B cell (primary cell): ENCODE data around the gene ARHGAP23. TPM values are rescaled to one million over a fixed set of nuclear protein-coding genes. Genes with fewer than 3 reads are reported as not detected.

Experiments
- ATAC-seq: fragments of 200-7000 bp; cut with Tn5 transposase; one replicate; pipeline ENCODE4 v1.10.0; 2021; ENCODE audit warnings: low read depth, mild to moderate bottlenecking, moderate number of reproducible peaks, moderate library complexity
- CTCF ChIA-PET: fragments of 350-600 bp; sonication (Branson Sonifier 250); formaldehyde crosslinking; loops from one replicate; lab custom pipeline; 2021; ENCODE audit warnings: antibody characterized with exemption, inconsistent platforms; lab: Charles Lee
- POLR2A ChIA-PET: fragments of 350-600 bp; sonication (Branson Sonifier 250); formaldehyde crosslinking; loops from one replicate; lab custom pipeline; 2021; ENCODE audit warnings: antibody characterized with exemption; lab: Charles Lee
- DNase-seq: peaks from one replicate; pipeline ENCODE4 v3.0.0; 2013
- H2AFZ ChIP-seq: 2 replicates; pipeline ENCODE4 v1.6.1; 2012; ENCODE audit warnings: mild to moderate bottlenecking, low read depth, low read length; ENCODE audit not compliant: insufficient read depth, poor library complexity, severe bottlenecking
- H3K27ac ChIP-seq, 2 donors: 1 replicate in 1 of 2; 2 replicates in 1 of 2; pipeline ENCODE4 v1.5.1; 2012 to 2013; ENCODE audit warnings: low read length in 2 of 2, mild to moderate bottlenecking in 2 of 2, moderate library complexity in 1 of 2
- H3K27me3 ChIP-seq, 4 experiments: fragments of 200-600 bp in 1 of 4; sonication (generic) in 1 of 4; replicated peaks in 1 of 4; 1 replicate in 2 of 4; 2 replicates in 2 of 4; pipeline versions ENCODE4 v1.6.1 to v1.7.0; 2013 to 2016; ENCODE audit warnings: low read length in 3 of 4, mild to moderate bottlenecking in 2 of 4, mixed read lengths in 1 of 4, moderate library complexity in 1 of 4; ENCODE audit not compliant: insufficient read depth in 4 of 4, control insufficient read depth in 3 of 4; ENCODE audit errors: control extremely low read depth in 1 of 4
- H3K36me3 ChIP-seq, 2 experiments: replicated peaks in 1 of 2; 1 replicate in 1 of 2; 2 replicates in 1 of 2; pipeline versions ENCODE4 v1.6.1 to v1.7.1; 2013; ENCODE audit warnings: low read length in 1 of 2; ENCODE audit not compliant: insufficient read depth in 2 of 2, control insufficient read depth in 1 of 2; ENCODE audit errors: control extremely low read depth in 1 of 2, extremely low read depth in 1 of 2
- H3K4me1 ChIP-seq, 2 donors: fragments of 200-600 bp in 1 of 2; sonication (generic) in 1 of 2; 1 replicate in 1 of 2; 2 replicates in 1 of 2; pipeline versions ENCODE4 v1.5.1 to v1.6.1; 2013 to 2017; ENCODE audit warnings: low read length in 2 of 2; ENCODE audit not compliant: control insufficient read depth in 2 of 2, insufficient read depth in 2 of 2
- H3K4me2 ChIP-seq: replicated peaks from 2 replicates; pipeline ENCODE3; 2012; ENCODE audit warnings: mild to moderate bottlenecking, low read depth, low read length; ENCODE audit not compliant: poor library complexity, severe bottlenecking
- H3K4me3 ChIP-seq, 5 experiments: fragments of 200-600 bp in 1 of 5; sonication (generic) in 1 of 5; 1 replicate in 3 of 5; 2 replicates in 2 of 5; pipeline versions ENCODE4 v1.5.1 to v1.7.0; 2011 to 2016; ENCODE audit warnings: low read length in 4 of 5, mild to moderate bottlenecking in 4 of 5, low read depth in 2 of 5, control low read depth in 1 of 5, moderate library complexity in 1 of 5; ENCODE audit not compliant: insufficient read depth in 1 of 5; ENCODE audit errors: control extremely low read depth in 1 of 5, extremely low read depth in 1 of 5
- H3K79me2 ChIP-seq: fragments of 200-600 bp; sonication (generic); one replicate; pipeline ENCODE4 v1.6.0; 2016; ENCODE audit warnings: low read length; ENCODE audit not compliant: control insufficient read depth, insufficient read depth
- H3K9ac ChIP-seq: fragments of 200-600 bp; sonication (generic); 2 replicates; pipeline ENCODE4 v1.6.1; 2017; ENCODE audit warnings: mild to moderate bottlenecking, low read length, moderate library complexity
- H3K9me3 ChIP-seq, 3 donors: one replicate each; pipeline versions ENCODE4 v1.6.1 to v1.7.1; 2013; ENCODE audit warnings: low read length in 2 of 3; ENCODE audit not compliant: control insufficient read depth in 2 of 3, insufficient read depth in 1 of 3; ENCODE audit errors: control extremely low read depth in 1 of 3
- H4K20me1 ChIP-seq: 2 replicates; pipeline ENCODE4 v1.6.0; 2012; ENCODE audit warnings: mild to moderate bottlenecking, low read length; ENCODE audit not compliant: insufficient read depth, control insufficient read depth, poor library complexity, severe bottlenecking
- H3K27ac Mint-ChIP-seq: one replicate; pipeline ENCODE4 v1.8.0; 2021; ENCODE audit warnings: mixed read lengths
- H3K27me3 Mint-ChIP-seq: one replicate; pipeline ENCODE4 v1.8.0; 2021; ENCODE audit warnings: mixed read lengths
- H3K4me1 Mint-ChIP-seq: one replicate; pipeline ENCODE4 v1.8.0; 2021; ENCODE audit warnings: mixed read lengths
- H3K4me3 Mint-ChIP-seq: one replicate; pipeline ENCODE4 v1.8.0; 2021; ENCODE audit warnings: mixed read lengths
- H3K9me3 Mint-ChIP-seq: one replicate; pipeline ENCODE4 v1.8.0; 2022; ENCODE audit warnings: mixed read lengths; ENCODE audit not compliant: insufficient read depth
- EZH2 ChIP-seq: IDR thresholded peaks from 2 replicates; pipeline ENCODE4 v1.6.1; 2012; ENCODE audit warnings: borderline replicate concordance, low read depth, mild to moderate bottlenecking, moderate library complexity, low read length; ENCODE audit not compliant: insufficient read depth, poor library complexity, severe bottlenecking
- WGBS: methylation state at CpG from one replicate; pipeline ENCODE4 v1.1.5; 2013; ENCODE audit warnings: missing lambda C conversion rate; ENCODE audit not compliant: insufficient coverage; 5-methylcytosine and 5-hydroxymethylcytosine counted together
- intact Hi-C: fragments of 100-400 bp; cut with micrococcal nuclease; formaldehyde crosslinking; loops from one replicate; pipeline ENCODE4 v1.10.0; 2022
- polyA plus RNA-seq: library from polyadenylated mRNA; depleted of rRNA; stranded (reverse); fragments of >200 nt; gene quantifications from 2 replicates; pipeline ENCODE4 v1.2.3, GENCODE V29; 2012
- total RNA-seq, 2 donors: library from RNA; stranded (reverse); fragments of 120-200 nt in 1 of 2; gene quantifications; 1 replicate in 1 of 2; 2 replicates in 1 of 2; pipeline versions ENCODE4 v1.2.3 to v1.2.4, GENCODE V29; 2013 to 2022
- TF ChIP-seq, protein P1 (sequence below): fragments of 200-600 bp; IDR thresholded peaks from one replicate; pipeline ENCODE4 v1.8.0; 2022; ENCODE audit warnings: antibody characterized with exemption, mild to moderate bottlenecking

ARHGAP23 gene
- total and polyA plus RNA-seq, 2 donors (not counting 1 experiment from before 2014, with no cell fraction given) = 0.07 to 0.12 TPM

GRCh38 chr17:38465391-38466345 is 37.4 kb downstream of the ARHGAP23 start:
- Mint-ChIP-seq H3K27me3 (peaks cover 21% of the 10 kb centered on the region), H3K9me3 (no peaks in the 10 kb centered on the region), H3K27ac (no peak overlapping the region), H3K4me3 (no peak overlapping the region), H3K4me1 (no peaks in the 10 kb centered on the region)
- no peak for TF ChIP-seq EZH2
- TF ChIP-seq, protein P1, sequence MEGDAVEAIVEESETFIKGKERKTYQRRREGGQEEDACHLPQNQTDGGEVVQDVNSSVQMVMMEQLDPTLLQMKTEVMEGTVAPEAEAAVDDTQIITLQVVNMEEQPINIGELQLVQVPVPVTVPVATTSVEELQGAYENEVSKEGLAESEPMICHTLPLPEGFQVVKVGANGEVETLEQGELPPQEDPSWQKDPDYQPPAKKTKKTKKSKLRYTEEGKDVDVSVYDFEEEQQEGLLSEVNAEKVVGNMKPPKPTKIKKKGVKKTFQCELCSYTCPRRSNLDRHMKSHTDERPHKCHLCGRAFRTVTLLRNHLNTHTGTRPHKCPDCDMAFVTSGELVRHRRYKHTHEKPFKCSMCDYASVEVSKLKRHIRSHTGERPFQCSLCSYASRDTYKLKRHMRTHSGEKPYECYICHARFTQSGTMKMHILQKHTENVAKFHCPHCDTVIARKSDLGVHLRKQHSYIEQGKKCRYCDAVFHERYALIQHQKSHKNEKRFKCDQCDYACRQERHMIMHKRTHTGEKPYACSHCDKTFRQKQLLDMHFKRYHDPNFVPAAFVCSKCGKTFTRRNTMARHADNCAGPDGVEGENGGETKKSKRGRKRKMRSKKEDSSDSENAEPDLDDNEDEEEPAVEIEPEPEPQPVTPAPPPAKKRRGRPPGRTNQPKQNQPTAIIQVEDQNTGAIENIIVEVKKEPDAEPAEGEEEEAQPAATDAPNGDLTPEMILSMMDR = no peak
- WGBS = 95% methylated on average over 17 of the region's 23 CpGs
- no peaks in the 10 kb centered on the region for H3K9me3 ChIP-seq
- no peak overlapping the region for H3K4me3 ChIP-seq
- ChIA-PET CTCF (no interaction called here), POLR2A (no interaction called here)
- no peaks in the 10 kb centered on the region for H3K27me3 ChIP-seq
- intact Hi-C loops = no loop called here
- DNase-seq = no peak
- no peak overlapping the region for H3K27ac ChIP-seq
- no peak overlapping the region for H3K9ac ChIP-seq
- no peaks in the 10 kb centered on the region for H4K20me1 ChIP-seq
- no peaks in the 10 kb centered on the region for H3K79me2 ChIP-seq
- no peak overlapping the region for H3K4me2 ChIP-seq
- no peak overlapping the region for H2AFZ ChIP-seq
- ATAC-seq = no peak
- no peaks in the 10 kb centered on the region for H3K36me3 ChIP-seq
- no peaks in the 10 kb centered on the region for H3K4me1 ChIP-seq
